ENCODE measurements around the gene GABBR2. TPM values are rescaled to one million over a fixed set of nuclear protein-coding genes. Genes with fewer than 3 reads are reported as not detected.

Gene GABBR2
- total RNA-seq, 1 donor from 2014 or later = 6.4 TPM

DNA sequence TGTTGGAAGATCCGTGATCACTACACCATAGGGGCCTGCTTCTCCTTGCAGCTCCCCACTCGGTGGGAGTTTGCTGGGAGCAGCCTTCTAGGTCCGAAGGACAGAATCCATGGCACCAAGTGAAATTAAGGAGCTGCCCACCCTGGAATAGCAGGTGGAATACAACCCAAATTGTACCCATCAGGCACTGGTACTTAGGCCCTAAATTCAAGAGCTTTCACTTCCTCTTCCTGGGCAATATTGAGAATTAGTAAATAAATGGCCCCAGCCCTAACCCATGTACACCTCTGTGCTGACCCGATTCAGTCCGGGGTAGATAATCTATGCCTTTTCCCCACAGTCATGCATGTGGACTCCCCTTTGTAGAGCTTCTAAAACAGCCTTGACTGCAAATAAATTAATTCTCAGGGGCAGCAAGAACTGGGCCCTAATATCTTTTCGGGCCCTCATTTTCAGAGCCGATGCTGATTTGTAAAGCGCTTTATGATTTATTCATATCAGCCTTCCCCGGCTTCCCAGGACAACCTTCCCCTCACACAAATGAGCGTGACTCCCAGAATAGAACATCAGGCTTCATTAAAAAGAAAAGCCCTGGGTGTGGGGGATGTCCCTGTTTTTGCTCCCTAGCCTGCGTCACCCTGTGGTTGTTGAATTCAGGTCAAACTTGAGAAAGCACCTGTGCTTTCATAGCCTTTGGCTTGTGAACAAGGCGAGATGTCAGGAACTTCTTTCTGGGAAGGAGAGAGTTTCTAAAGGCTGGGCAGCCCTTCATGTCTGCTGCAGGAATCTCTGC lies 327.2 kb downstream of the GABBR2 start:
- Mint-ChIP-seq H3K9me3 (no peaks in the 10 kb centered on the region), H3K4me3 (no peak overlapping the region), H3K36me3 (no peaks in the 10 kb centered on the region), H3K4me1 (ENCODE audit: unreplicated experiment) (peaks cover 20% of the 10 kb centered on the region), H3K27ac (no peak overlapping the region), H3K27me3 (no peaks in the 10 kb centered on the region)
- TF ChIP-seq, protein P1, sequence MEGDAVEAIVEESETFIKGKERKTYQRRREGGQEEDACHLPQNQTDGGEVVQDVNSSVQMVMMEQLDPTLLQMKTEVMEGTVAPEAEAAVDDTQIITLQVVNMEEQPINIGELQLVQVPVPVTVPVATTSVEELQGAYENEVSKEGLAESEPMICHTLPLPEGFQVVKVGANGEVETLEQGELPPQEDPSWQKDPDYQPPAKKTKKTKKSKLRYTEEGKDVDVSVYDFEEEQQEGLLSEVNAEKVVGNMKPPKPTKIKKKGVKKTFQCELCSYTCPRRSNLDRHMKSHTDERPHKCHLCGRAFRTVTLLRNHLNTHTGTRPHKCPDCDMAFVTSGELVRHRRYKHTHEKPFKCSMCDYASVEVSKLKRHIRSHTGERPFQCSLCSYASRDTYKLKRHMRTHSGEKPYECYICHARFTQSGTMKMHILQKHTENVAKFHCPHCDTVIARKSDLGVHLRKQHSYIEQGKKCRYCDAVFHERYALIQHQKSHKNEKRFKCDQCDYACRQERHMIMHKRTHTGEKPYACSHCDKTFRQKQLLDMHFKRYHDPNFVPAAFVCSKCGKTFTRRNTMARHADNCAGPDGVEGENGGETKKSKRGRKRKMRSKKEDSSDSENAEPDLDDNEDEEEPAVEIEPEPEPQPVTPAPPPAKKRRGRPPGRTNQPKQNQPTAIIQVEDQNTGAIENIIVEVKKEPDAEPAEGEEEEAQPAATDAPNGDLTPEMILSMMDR (conservative IDR thresholded peaks at IDR 0.05) = no peak
- DNase-seq (ENCODE audit: extremely low spot score, unreplicated experiment) = no peak

DNA sequence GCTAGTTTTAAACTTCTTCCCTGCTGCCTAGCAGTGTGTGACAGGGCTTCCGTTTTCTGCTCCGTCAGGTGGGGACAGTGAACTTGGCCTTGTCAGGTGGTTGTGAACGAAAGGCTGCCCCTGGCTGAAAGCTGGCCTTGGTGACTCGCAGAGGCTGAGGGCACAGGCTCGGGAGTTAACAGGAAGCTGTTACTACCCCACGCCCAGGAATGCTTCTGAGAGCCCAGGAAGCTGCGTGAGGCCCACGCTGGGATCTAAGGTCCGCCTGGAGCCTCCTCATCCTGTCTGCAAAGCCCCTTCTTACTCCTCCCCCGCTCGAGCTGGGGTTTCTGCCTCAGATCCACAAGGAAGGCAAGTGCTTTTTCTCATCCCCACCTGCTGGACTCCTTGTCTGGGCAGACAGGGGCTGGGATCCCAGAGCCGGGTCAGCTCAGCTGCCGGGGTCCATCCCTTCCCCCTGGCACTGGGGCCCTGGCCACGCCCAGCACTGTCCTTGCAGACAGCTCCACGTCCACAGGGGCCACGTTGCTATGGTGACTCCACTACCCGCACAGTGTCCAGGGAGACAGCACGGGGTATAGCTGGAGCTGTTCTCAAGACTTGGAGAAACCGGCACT lies 328.6 kb downstream of the GABBR2 start:
- no peaks in the 10 kb centered on the region for H3K9me3 Mint-ChIP-seq
- no peak for DNase-seq (ENCODE audit: extremely low spot score, unreplicated experiment)
- TF ChIP-seq, protein P1 (conservative IDR thresholded peaks at IDR 0.05) = no peak
- peak overlapping the region; percentile 26 for H3K27ac Mint-ChIP-seq
- H3K27me3 Mint-ChIP-seq = no peaks in the 10 kb centered on the region
- H3K4me3 Mint-ChIP-seq = peak overlapping the region; percentile 25
- peaks cover 20% of the 10 kb centered on the region for H3K4me1 Mint-ChIP-seq (ENCODE audit: unreplicated experiment)
- no peaks in the 10 kb centered on the region for H3K36me3 Mint-ChIP-seq

DNA sequence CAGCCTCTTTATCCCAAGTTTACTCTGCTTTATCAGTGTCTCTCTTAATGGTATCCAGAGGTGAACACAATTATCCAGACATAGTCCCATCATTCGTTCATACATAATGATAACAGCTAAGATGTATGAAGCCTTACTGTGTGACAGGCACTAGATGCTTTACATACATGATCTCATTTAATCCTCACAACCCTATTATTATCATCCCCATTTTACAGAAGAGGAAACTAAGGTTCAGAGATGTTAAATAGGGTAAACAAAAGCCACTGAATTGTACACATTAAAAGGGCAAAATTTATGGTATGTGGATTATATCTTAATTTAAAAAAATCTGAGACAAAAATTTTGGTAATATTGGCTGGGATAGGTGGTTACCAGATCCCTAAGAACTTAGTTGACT lies 329.2 kb downstream of the GABBR2 start:
- TF ChIP-seq, protein P1 (conservative IDR thresholded peaks at IDR 0.05) = no peak
- no peak overlapping the region for H3K27ac Mint-ChIP-seq
- no peaks in the 10 kb centered on the region for H3K27me3 Mint-ChIP-seq
- peaks cover 25% of the 10 kb centered on the region for H3K4me1 Mint-ChIP-seq (ENCODE audit: unreplicated experiment)
- no peak for DNase-seq (ENCODE audit: extremely low spot score, unreplicated experiment)
- H3K36me3 Mint-ChIP-seq = no peaks in the 10 kb centered on the region
- H3K9me3 Mint-ChIP-seq = no peaks in the 10 kb centered on the region
- H3K4me3 Mint-ChIP-seq = no peak overlapping the region

DNA sequence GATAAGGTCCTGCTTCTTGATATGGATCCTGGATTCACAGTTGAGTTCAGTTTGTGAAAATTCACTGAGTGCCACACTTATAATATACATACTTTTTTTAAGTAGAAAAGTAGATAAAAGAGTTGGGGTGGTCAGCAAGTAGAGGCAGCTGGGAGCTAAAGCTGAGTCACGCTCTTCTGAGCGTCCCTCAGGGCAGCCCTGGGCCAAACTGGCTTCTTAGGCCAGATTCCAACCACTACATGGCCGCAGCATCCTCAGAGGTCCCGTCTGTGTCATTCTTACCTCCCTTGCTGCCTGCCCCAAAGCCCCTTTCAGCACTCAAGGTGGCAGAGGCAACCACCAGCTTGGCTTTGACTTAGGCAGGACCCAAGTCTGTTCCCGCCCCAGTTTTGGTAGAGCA lies 329.9 kb downstream of the GABBR2 start:
- Mint-ChIP-seq H3K9me3 (no peaks in the 10 kb centered on the region), H3K4me3 (no peak overlapping the region), H3K36me3 (no peaks in the 10 kb centered on the region), H3K4me1 (ENCODE audit: unreplicated experiment) (peaks cover 29% of the 10 kb centered on the region), H3K27ac (no peak overlapping the region), H3K27me3 (no peaks in the 10 kb centered on the region)
- TF ChIP-seq, protein P1 (conservative IDR thresholded peaks at IDR 0.05) = no peak
- DNase-seq (ENCODE audit: extremely low spot score, unreplicated experiment) = no peak

DNA sequence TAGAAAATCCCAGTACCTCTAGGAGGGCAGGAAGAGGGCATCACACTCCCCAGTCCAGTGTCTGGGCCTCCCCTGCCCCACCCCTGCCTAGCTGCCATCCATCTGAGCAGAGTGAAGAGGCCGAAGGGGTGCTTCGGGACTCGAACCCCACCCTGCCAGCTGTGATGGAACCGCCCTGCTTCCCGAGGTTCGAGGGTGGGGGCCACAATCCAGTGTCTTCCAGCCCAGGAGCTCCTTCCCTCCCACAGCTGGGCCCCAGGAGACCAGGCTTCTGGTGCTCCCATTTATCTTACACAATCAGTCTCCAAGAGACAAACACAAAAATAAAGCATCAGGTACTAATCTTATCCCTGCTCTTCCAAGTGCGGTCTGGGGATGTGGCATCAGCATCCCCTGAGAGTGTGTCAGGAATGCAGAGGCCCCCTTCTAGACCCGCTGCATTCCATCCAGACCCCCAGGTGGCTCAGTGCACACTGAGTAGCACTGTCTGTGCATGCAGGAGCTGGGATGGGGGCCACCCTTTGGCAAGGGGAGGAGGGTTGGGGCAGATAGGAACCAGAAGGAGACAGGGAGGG lies 330.4 kb downstream of the GABBR2 start:
- H3K4me1 Mint-ChIP-seq (ENCODE audit: unreplicated experiment) = peaks cover 29% of the 10 kb centered on the region
- no peaks in the 10 kb centered on the region for H3K27me3 Mint-ChIP-seq
- no peaks in the 10 kb centered on the region for H3K36me3 Mint-ChIP-seq
- TF ChIP-seq, protein P1 (conservative IDR thresholded peaks at IDR 0.05) = no peak
- DNase-seq (ENCODE audit: extremely low spot score, unreplicated experiment) = no peak
- no peak overlapping the region for H3K27ac Mint-ChIP-seq
- H3K9me3 Mint-ChIP-seq = no peaks in the 10 kb centered on the region
- no peak overlapping the region for H3K4me3 Mint-ChIP-seq

Measured in type B pancreatic cell (in vitro differentiated cells).